Suprapubic skin (tissue), 4 donors: ENCODE results near the gene FAAP100. TPM values are rescaled to one million over a fixed set of nuclear protein-coding genes. Genes with fewer than 3 reads are reported as not detected.
A peak's percentile ranks its signal among the peaks of the same experiment; 100 is the strongest.

ENCODE experiments used
- DNase-seq, 2 donors: peaks; one replicate each; pipeline ENCODE4 v3.0.0-alpha.2; 2019; ENCODE audit warnings: low spot score in 2 of 2
- H3K27ac ChIP-seq: fragments of 200-600 bp; sonication (generic); one replicate; pipeline ENCODE4 v1.5.1; 2019
- H3K27me3 ChIP-seq: fragments of 200-600 bp; sonication (generic); one replicate; pipeline ENCODE4 v1.5.1; 2019
- H3K36me3 ChIP-seq: fragments of 200-600 bp; sonication (generic); one replicate; pipeline ENCODE4 v1.5.1; 2019
- H3K4me1 ChIP-seq: fragments of 200-600 bp; sonication (generic); one replicate; pipeline ENCODE4 v1.5.1; 2019
- H3K4me3 ChIP-seq: fragments of 200-600 bp; sonication (generic); one replicate; pipeline ENCODE4 v1.5.1; 2019; ENCODE audit warnings: mild to moderate bottlenecking
- H3K9me3 ChIP-seq: fragments of 200-600 bp; sonication (generic); one replicate; pipeline ENCODE4 v1.5.1; 2019
- CTCF ChIP-seq, 2 donors: fragments of 200-600 bp in 1 of 2; fragments of 450-650 bp in 1 of 2; sonication (generic) in 1 of 2; IDR thresholded peaks; one replicate each; pipeline ENCODE4 v1.5.1; 2016 to 2019; ENCODE audit warnings: antibody characterized with exemption in 2 of 2, mild to moderate bottlenecking in 1 of 2, moderate library complexity in 1 of 2
- EP300 ChIP-seq: sonication (generic); formaldehyde crosslinking; IDR thresholded peaks from one replicate; pipeline ENCODE4 v1.6.1; 2017; ENCODE audit warnings: antibody characterized with exemption
- POLR2A ChIP-seq, 2 donors: fragments of 450-650 bp; IDR thresholded peaks; one replicate each; pipeline ENCODE4 v1.6.1; 2017; ENCODE audit warnings: antibody characterized with exemption in 2 of 2, mild to moderate bottlenecking in 2 of 2, moderate library complexity in 2 of 2
- POLR2AphosphoS5 ChIP-seq, 3 donors: sonication (generic); formaldehyde crosslinking; IDR thresholded peaks; one replicate each; pipeline ENCODE4 v1.6.1; 2017; ENCODE audit warnings: antibody characterized with exemption in 3 of 3
- WGBS: methylation state at CpG from one replicate; pipeline ENCODE4 v1.1.5; 2018; 5-methylcytosine and 5-hydroxymethylcytosine counted together
- total RNA-seq, 4 donors: library from RNA; depleted of rRNA; stranded (reverse); fragments of >200 nt; gene quantifications; one replicate each; pipeline ENCODE4 v1.1.0, GENCODE V29; 2016

FAAP100 gene
- total RNA-seq, 4 donors from 2014 or later, result 33.0 to 44.2 (median 37.7) TPM

GRCh38 chr17:81516439-81516838 is 35.7 kb downstream of the FAAP100 start:
- peak overlapping the region; percentile 96 for H3K4me3 ChIP-seq
- DNase-seq, result peak in 1 of 2 donors; percentile 63
- H3K27ac ChIP-seq, result no peak overlapping the region
- TF ChIP-seq CTCF (IDR thresholded peaks at IDR 0.05) (no peak), POLR2A (IDR thresholded peaks at IDR 0.05) (no peak)
- no peaks in the 10 kb centered on the region for H3K27me3 ChIP-seq
- WGBS, result 91% methylated on average over 4 of the region's 4 CpGs
- H3K36me3 ChIP-seq, result peaks cover 6% of the 10 kb centered on the region
- H3K4me1 ChIP-seq, result peaks cover 67% of the 10 kb centered on the region
- H3K9me3 ChIP-seq, result no peaks in the 10 kb centered on the region

- H3K36me3 ChIP-seq, result peaks cover 14% of the 10 kb centered on the region
- peak overlapping the region; percentile 95 for H3K27ac ChIP-seq
- H3K27me3 ChIP-seq, result no peaks in the 10 kb centered on the region
- peaks cover 75% of the 10 kb centered on the region for H3K4me1 ChIP-seq
- no peaks in the 10 kb centered on the region for H3K9me3 ChIP-seq
- WGBS, result 65% methylated on average over 15 of the region's 19 CpGs
- peak overlapping the region; percentile 96 for H3K4me3 ChIP-seq
- TF ChIP-seq CTCF (IDR thresholded peaks at IDR 0.05) (no peak), EP300 (no peak), POLR2AphosphoS5 (IDR thresholded peaks at IDR 0.05) (no peak), POLR2A (IDR thresholded peaks at IDR 0.05) (no peak)
- peak in 1 of 2 donors; percentile 76 for DNase-seq
Measured at GRCh38 chr17:81515530-81516041, 36.6 kb downstream of the FAAP100 start.

GRCh38 chr17:81514739-81515529 is 37.2 kb downstream of the FAAP100 start:
- 0% methylated on average over 1 of the region's 82 CpGs for WGBS
- TF ChIP-seq CTCF (IDR thresholded peaks at IDR 0.05) (peak in 1 of 2 donors; percentile 4), POLR2A (IDR thresholded peaks at IDR 0.05) (no peak), POLR2AphosphoS5 (IDR thresholded peaks at IDR 0.05) (no peak), EP300 (no peak)
- peak in 1 of 2 donors; percentile 87 for DNase-seq
- Histone ChIP-seq H3K27me3 (no peaks in the 10 kb centered on the region), H3K36me3 (peaks cover 20% of the 10 kb centered on the region), H3K9me3 (no peaks in the 10 kb centered on the region), H3K4me3 (peak overlapping the region; percentile 96), H3K27ac (peak overlapping the region; percentile 95), H3K4me1 (peaks cover 79% of the 10 kb centered on the region)

- DNase-seq, result no peak
- WGBS, result no CpG with 5 or more reads among the region's 34 CpGs
- H3K36me3 ChIP-seq, result peaks cover 20% of the 10 kb centered on the region
- peak overlapping the region; percentile 95 for H3K27ac ChIP-seq
- no peaks in the 10 kb centered on the region for H3K27me3 ChIP-seq
- peaks cover 79% of the 10 kb centered on the region for H3K4me1 ChIP-seq
- TF ChIP-seq POLR2A (IDR thresholded peaks at IDR 0.05) (no peak), CTCF (IDR thresholded peaks at IDR 0.05) (no peak), POLR2AphosphoS5 (IDR thresholded peaks at IDR 0.05) (no peak), EP300 (no peak)
- peak overlapping the region; percentile 96 for H3K4me3 ChIP-seq
- H3K9me3 ChIP-seq, result no peaks in the 10 kb centered on the region
Measured at GRCh38 chr17:81514489-81514738, 37.7 kb downstream of the FAAP100 start.

GRCh38 chr17:81513753-81514488 is 38.2 kb downstream of the FAAP100 start:
- Histone ChIP-seq H3K4me1 (peaks cover 79% of the 10 kb centered on the region), H3K36me3 (peaks cover 20% of the 10 kb centered on the region), H3K27ac (peak overlapping the region; percentile 95), H3K4me3 (peak overlapping the region; percentile 96), H3K27me3 (no peaks in the 10 kb centered on the region), H3K9me3 (no peaks in the 10 kb centered on the region)
- DNase-seq, result peak; percentile 86 to 92
- WGBS, result 0% methylated on average over 9 of the region's 64 CpGs
- TF ChIP-seq POLR2A (IDR thresholded peaks at IDR 0.05) (no peak), POLR2AphosphoS5 (IDR thresholded peaks at IDR 0.05) (no peak), CTCF (IDR thresholded peaks at IDR 0.05) (no peak), EP300 (no peak)
